GM18505 (cell line): ENCODE measurements around the gene UACA.
"Not testable (repeated sequence)": the region's sequence is repeated elsewhere in the genome, so short reads cannot be mapped to it uniquely, and the experiment has no call there.

ENCODE experiments used
- ATAC-seq: cut with Tn5 transposase; IDR thresholded peaks from one replicate; pipeline ENCODE4 v1.9.1; 2021; ENCODE audit not compliant: unreplicated experiment
- POLR2A ChIP-seq: IDR thresholded peaks from 4 replicates; pipeline ENCODE4 v1.6.1; 2011; ENCODE audit warnings: borderline replicate concordance; ENCODE audit not compliant: insufficient read depth, insufficient read length; ENCODE audit errors: extremely low read depth

Gene UACA, protein sequence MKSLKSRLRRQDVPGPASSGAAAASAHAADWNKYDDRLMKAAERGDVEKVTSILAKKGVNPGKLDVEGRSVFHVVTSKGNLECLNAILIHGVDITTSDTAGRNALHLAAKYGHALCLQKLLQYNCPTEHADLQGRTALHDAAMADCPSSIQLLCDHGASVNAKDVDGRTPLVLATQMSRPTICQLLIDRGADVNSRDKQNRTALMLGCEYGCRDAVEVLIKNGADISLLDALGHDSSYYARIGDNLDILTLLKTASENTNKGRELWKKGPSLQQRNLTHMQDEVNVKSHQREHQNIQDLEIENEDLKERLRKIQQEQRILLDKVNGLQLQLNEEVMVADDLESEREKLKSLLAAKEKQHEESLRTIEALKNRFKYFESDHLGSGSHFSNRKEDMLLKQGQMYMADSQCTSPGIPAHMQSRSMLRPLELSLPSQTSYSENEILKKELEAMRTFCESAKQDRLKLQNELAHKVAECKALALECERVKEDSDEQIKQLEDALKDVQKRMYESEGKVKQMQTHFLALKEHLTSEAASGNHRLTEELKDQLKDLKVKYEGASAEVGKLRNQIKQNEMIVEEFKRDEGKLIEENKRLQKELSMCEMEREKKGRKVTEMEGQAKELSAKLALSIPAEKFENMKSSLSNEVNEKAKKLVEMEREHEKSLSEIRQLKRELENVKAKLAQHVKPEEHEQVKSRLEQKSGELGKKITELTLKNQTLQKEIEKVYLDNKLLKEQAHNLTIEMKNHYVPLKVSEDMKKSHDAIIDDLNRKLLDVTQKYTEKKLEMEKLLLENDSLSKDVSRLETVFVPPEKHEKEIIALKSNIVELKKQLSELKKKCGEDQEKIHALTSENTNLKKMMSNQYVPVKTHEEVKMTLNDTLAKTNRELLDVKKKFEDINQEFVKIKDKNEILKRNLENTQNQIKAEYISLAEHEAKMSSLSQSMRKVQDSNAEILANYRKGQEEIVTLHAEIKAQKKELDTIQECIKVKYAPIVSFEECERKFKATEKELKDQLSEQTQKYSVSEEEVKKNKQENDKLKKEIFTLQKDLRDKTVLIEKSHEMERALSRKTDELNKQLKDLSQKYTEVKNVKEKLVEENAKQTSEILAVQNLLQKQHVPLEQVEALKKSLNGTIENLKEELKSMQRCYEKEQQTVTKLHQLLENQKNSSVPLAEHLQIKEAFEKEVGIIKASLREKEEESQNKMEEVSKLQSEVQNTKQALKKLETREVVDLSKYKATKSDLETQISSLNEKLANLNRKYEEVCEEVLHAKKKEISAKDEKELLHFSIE (N-terminal part only)

DNA sequence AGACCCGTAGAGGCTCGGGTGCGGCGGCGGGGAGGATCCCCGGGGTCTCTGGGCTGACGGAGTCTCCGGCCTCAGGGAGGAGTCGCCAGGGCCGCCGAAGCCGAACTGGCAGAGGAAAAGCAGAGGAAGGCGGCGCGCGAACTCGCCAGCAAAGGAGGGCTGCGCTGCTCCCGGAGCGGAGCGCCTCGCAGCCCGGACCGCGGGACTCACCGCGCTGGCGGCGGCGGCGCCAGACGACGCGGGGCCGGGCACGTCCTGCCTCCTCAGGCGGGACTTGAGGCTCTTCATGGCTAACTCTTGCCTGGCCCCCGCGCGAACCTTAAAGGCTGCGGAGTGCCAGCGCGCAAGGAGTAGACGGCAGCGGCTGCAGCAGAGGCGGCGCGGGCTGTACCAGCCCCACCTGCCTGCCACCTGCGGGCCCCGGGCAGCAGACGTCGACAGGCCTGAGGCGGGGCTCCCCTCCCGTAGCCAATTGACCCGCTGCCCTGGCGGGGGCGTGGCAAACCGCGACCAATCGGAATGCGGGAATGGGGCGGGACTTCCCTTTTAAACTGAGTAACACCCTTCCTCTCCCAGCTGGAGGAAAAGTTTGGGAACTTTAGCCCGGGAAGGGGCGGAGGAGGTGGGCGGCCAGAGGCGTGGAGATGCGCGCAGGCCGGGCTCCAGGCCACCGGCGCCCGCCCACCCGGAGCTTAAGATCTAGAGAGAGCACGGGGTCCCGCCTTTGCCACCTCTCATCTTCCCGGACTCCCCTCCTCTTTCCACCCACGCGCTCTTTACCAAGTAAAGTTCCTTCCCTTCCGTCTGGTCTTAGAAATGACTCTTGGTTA lies at the start of gene UACA:
Gene UACA (minus strand): TSS at position 439 of the 830 bp plus-strand sequence. CDS start 151 bp downstream, at position 288.
- ATAC-seq = peak; percentile 92

DNA sequence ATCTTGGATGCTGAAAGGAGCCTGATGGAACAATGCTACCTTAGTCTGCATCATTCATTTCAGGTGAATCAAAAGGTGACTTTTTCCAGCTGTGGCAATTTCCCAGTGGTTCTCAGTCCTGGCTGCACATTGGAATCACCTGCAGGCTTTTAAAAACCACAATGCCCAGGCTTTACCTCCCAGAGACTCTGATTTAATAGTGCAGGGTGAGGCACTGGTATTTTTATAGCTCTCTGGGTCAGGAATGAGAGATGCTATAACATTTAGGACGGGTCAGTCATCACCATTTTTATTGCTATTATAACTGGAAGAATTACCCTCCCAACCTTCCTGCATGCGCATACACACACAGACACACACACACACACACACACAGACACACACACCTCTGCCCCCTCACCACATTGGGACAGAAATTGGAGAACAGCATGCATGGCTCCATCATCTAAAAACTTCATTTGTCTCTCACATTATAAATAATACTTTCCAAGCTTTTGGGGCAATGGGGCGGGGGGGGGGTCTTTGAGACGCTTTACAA lies 49.5 kb upstream of the UACA start:
- no peak for ATAC-seq

More for the DNA sequence above, at the start of gene UACA:
- peak; percentile 45 for TF ChIP-seq POLR2A

DNA sequence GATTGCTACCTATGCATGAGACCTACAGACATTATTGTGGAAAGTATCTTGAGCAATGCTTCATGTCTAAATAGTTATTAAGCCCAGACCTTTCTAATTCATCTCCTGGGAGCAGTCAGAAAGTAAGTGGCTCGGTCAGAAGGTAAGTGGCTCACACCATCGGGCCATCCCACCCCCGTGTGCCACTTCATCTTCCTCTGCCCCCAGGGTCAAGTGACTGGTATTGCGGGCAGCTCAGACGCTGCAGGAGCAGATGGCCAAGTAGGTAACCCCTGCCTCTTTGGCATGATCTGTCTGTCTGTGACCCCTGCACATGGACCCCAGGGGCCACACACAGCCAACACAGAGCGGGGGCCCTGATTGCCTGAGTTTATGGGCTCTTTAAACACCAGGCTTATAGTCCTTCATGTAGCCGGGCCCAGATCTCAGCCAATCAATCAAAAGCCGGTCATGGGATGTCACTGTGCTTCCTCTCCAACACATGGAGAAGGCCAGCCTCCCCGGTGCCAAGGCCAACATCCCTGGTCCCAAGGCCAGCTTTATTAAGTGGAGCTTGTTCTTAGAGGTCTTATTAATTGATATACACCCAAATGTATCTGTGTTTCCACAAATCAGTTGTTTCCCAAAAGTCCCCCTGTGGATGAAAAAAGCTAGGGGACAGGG lies 47.7 kb upstream of the UACA start:
- no peak for TF ChIP-seq POLR2A
- no peak for ATAC-seq

More for the DNA sequence above, 49.5 kb upstream of the UACA start:
- TF ChIP-seq POLR2A = no peak

DNA sequence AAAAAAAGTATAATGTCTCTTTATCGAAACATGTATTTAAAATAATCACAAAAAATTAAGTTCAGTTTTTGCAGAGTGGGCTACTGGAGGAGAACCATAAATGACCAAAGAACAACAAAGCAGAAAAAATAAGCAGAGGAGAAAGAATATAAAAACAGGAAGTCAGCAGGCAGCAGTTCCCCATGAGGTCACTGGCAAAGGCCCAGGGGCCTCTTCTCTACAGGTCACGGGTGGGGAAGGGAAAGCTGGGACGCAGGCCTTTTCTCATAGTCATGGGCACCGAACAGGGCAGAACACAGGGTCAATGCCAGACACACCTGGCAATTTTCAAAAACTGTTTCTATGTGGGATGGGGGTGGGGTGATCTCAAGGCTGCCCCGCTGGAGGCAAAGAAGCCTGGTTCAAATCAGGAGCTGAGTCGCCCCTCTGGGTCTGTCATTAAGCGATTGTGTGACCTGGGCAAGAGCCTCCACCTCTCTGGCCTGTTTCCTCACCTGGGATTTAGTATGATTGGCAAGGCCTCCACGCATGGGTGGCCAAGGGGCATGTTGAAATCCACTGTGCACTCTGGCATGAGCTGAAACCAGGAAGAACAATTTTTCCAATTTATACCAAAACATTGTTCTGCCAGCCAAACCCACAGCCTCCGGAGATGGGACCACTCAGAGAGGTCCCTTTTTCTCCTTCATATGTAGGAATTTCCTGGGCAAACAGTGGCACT lies 43.8 kb upstream of the UACA start:
- ATAC-seq = no peak
- no peak for TF ChIP-seq POLR2A

DNA sequence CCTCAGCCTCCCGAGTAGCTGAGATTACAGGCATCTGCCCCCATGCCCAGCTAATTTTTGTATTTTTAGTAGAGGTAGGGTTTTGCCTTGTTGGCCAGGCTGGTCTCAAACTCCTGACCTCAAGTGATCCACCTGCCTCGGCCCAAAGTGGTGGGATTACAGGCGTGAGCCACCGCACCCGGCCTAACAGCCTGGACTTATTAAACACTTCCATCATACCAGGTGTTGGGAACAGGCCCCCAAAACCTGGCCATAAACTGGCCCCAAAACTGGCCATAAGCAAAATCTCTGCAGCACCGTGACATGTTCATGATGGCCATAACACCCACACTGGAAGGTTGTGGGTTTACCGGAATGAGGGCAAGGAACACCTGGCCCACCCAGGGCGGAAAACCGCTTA lies 41.0 kb upstream of the UACA start:
- ATAC-seq = not testable (repeated sequence)

DNA sequence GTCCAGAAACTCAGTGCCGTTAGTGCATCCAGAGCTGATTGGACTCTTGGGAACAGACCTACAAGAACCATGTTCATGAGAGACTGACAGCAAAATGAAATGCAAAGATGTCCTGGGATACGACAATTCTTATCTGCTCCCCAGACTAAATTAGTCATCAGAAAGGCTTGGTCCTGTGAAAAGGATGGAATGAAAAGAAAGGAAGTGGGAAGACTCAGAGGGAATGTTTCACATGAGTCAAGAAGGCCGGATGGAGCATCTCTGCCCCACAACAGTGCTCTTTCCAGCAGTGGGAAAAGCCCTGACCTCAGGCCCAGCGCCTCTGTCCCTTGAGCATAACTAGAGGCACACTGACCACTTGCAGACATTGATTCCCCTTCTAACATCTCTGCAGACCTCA lies 39.3 kb upstream of the UACA start:
- ATAC-seq = no peak
- no peak for TF ChIP-seq POLR2A

DNA sequence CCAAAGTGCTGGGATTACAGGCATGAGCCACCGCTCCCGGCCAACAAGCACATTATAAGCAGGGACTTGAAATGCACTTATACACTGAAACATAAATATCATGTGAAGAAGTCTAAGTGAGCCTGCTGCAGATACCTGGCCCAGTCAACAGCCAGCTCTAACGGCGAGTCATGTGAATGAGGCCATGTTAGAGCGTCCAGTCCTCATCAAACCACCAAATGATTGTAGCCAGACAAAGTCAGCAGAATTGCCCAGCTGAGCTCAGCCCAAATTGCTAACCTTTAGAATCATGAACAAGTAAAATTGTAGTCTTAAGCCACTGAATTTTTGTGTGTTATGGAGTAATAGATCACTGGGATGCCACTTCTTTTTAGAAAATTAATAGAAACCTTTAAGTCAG lies 37.8 kb upstream of the UACA start:
- ATAC-seq = no peak
- no peak for TF ChIP-seq POLR2A

DNA sequence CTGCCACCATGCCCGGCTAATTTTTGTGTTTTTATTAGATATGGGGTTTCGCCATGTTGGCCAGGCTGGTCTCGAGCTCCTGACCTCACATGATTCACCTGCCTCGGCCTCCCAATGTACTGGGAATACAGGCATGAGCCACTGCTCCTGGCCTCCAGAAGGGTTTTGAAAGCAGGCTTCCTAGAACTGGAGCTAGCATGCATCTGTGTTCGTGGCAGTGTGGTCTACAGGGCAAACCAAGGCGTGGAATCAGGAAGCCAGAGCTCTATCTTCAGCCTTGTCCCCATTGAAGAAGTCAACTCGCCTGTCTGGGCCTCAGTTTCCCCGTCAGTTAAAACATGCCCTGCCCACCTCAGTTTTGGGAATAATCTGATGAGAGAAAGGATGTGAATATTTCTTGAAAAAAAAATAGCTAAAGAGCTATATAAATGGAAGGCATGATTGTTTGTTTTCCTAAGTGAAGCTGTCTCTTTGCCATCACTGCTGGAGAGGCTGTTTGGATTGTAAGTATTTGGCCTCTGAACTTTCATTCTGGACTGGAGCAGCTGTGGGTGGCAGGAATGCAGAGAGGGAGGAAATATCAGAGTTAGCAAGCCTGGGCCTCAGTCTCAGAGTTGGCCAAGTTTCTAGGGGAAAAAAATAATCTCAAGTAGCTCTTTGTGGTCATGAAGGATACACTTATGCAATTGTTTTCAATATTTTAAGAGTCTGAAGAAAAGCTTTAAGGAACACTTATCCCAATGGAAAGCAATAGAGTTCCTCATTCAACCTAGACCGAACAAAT lies 36.5 kb upstream of the UACA start:
- TF ChIP-seq POLR2A = no peak
- no peak for ATAC-seq

DNA sequence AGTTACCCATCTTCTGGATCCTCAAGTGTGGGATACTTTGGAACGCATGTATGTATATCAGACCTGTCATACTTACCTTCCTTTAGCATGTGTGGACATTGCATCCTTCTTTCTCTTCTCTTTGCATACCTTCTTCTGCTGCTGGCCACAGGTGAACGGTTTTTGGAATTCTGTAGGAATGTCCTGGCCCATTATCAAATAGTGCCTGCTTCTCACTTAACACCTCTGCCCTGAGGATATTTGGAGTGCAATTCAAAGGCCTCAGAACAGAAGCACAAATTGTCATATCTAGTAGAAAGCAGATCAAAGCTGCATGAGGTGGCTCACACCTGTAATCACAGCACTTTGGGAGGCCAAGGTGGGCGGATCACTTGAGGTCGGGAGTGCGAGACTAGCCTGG lies 34.1 kb upstream of the UACA start:
- no peak for ATAC-seq
- TF ChIP-seq POLR2A = no peak

DNA sequence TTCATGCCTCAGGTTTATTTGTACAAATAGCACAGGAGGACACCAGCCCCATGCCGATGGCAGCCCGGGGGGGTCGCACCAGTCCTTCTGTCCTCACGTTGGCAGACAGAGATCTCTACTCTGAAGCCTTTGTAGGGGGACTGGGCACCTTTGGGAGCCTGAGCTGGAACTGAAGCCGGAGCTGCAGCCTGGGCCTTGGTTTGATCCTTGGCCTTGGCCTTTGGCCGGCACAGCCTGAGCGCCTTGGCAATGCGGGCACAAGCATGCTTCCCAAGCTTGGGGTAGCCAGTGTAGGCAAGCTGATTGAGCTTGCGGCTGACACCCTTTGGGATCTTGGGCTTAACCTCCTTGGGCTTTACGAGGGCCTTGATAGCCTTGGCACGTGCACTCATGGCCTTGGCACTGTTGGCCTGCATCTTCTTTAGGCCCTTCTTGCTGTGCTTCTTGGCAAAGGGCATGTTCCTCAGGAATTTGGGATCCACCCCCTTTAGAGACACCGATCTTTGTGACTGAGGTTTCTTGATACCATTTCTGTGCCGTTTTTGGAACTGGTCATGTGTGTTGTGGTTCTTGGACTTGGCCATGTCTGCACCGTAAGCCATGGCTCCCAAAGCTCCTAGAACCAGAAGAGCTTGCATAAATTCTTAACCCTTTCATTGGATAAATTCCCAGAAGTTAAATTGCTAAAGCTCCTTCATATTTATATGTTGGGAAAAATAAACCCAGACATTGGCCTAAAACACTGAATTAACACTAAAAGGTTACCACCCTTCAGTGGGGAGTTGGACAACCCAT lies 33.4 kb upstream of the UACA start:
- ATAC-seq = no peak
- no peak for TF ChIP-seq POLR2A
